Panc1 (cell line): ENCODE data around the gene ALKBH6. TPM values are rescaled to one million over a fixed set of nuclear protein-coding genes. Genes with fewer than 3 reads are reported as not detected.

Experiments used
- ATAC-seq: fragments of 200-7000 bp; cut with Tn5 transposase; 2 replicates; pipeline ENCODE4 v1.9.1; 2020; ENCODE audit warnings: mild to moderate bottlenecking, moderate library complexity
- BruUV-seq: library from RNA; stranded (reverse); fragments of 400-500 nt; replicated peaks from 2 replicates; lab custom pipeline; 2021; lab: Mats Ljungman, UMichigan
- CTCF ChIA-PET: fragments of 300-600 bp; sonication (Branson Sonifier 250); formaldehyde crosslinking; loops from one replicate; lab custom pipeline; 2022; ENCODE audit warnings: antibody characterized with exemption; lab: Charles Lee
- POLR2A ChIA-PET: fragments of 300-600 bp; sonication (Branson Sonifier 250); formaldehyde crosslinking; loops from one replicate; lab custom pipeline; 2022; ENCODE audit warnings: antibody characterized with exemption; lab: Charles Lee
- DNase-seq: peaks from one replicate; pipeline ENCODE4 v3.0.0-alpha.2; 2010; ENCODE audit warnings: low read depth, low spot score
- H3K27ac ChIP-seq: 2 replicates; pipeline ENCODE4 v1.5.1; 2011; ENCODE audit warnings: mild to moderate bottlenecking, low read length, inconsistent platforms
- H3K27me3 ChIP-seq: fragments of 200-500 bp; sonication (Bioruptor generic); 2 replicates; pipeline ENCODE4 v1.6.0; 2014; ENCODE audit warnings: low read length, inconsistent platforms; ENCODE audit not compliant: control insufficient read depth, insufficient read depth
- H3K36me3 ChIP-seq: fragments of 200-500 bp; sonication (Bioruptor generic); 2 replicates; pipeline ENCODE4 v1.5.1; 2014; ENCODE audit warnings: inconsistent platforms, mild to moderate bottlenecking, low read length, moderate library complexity; ENCODE audit not compliant: control insufficient read depth, insufficient read depth
- H3K4me1 ChIP-seq: 2 replicates; pipeline ENCODE4 v1.5.1; 2011; ENCODE audit warnings: inconsistent platforms, mild to moderate bottlenecking, low read length, moderate library complexity; ENCODE audit not compliant: control insufficient read depth, insufficient read depth
- H3K4me3 ChIP-seq, 2 experiments: 2 replicates each; pipeline ENCODE4 v1.5.1; 2011 to 2012; ENCODE audit warnings: low read depth in 2 of 2, low read length in 2 of 2, mild to moderate bottlenecking in 2 of 2, inconsistent platforms in 1 of 2, moderate library complexity in 1 of 2
- H3K9me3 ChIP-seq: fragments of 200-500 bp; sonication (Bioruptor generic); 2 replicates; pipeline ENCODE4 v1.5.1; 2014; ENCODE audit warnings: low read depth, mild to moderate bottlenecking, inconsistent platforms, low read length, moderate library complexity; ENCODE audit not compliant: control insufficient read depth, insufficient read depth
- CTCF ChIP-seq: fragments of 450-650 bp; IDR thresholded peaks from 2 replicates; pipeline ENCODE4 v1.5.1; 2017; ENCODE audit warnings: mild to moderate bottlenecking
- POLR2AphosphoS5 ChIP-seq: IDR thresholded peaks from 2 replicates; pipeline ENCODE4 v1.6.1; 2012; ENCODE audit warnings: mild to moderate bottlenecking, low read depth, low read length, moderate library complexity
- REST ChIP-seq, 2 experiments: IDR thresholded peaks; 2 replicates each; pipeline ENCODE4 v1.6.1; 2011 to 2012; ENCODE audit warnings: low read depth in 2 of 2, control low read depth in 1 of 2, low read length in 1 of 2, mild to moderate bottlenecking in 1 of 2, moderate library complexity in 1 of 2; ENCODE audit not compliant: insufficient read depth in 1 of 2
- SIN3A ChIP-seq: IDR thresholded peaks from 2 replicates; pipeline ENCODE4 v1.6.1; 2012; ENCODE audit warnings: low read depth, mild to moderate bottlenecking, low read length, moderate library complexity, borderline replicate concordance; ENCODE audit not compliant: insufficient read depth
- TCF7L2 ChIP-seq: IDR thresholded peaks from 2 replicates; pipeline ENCODE4 v1.6.1; 2011; ENCODE audit warnings: mild to moderate bottlenecking, low read depth, low read length, inconsistent platforms
- in situ Hi-C: cut with HindIII; loops from 2 replicates; pipeline ENCODE4 v1.10.0; 2016; ENCODE audit warnings: low sequenced_read_pairs, low pct_unique_long_range_greater_than_20kb
- intact Hi-C: fragments of 100-400 bp; cut with micrococcal nuclease; formaldehyde crosslinking; loops from one replicate; pipeline ENCODE4 v1.10.0; 2022; ENCODE audit not compliant: unreplicated experiment
- total RNA-seq: library from RNA; stranded (reverse); gene quantifications from one replicate; pipeline ENCODE4 v1.2.1, GENCODE V29; 2021; ENCODE audit not compliant: unreplicated experiment

The ALKBH6 gene
- total RNA-seq, 1 experiment from 2014 or later: 44.8 TPM

GRCh38 chr19:36009633-36010379, 4.2 kb downstream of the ALKBH6 start:
- TF ChIP-seq TCF7L2 (no peak), REST (IDR thresholded peaks at IDR 0.05; ENCODE audit: insufficient read depth in 1 of 2, low read depth in 2 of 2, low read length in 1 of 2) (no peak), POLR2AphosphoS5 (no peak), SIN3A (no peak), CTCF (no peak)
- no TSS peak for BruUV-seq
- Histone ChIP-seq H3K27ac (peak overlapping the region; percentile 62), H3K36me3 (no peaks in the 10 kb centered on the region), H3K27me3 (no peaks in the 10 kb centered on the region), H3K4me3 (peak overlapping the region; percentile 46 to 64), H3K4me1 (peaks cover 19% of the 10 kb centered on the region), H3K9me3 (no peaks in the 10 kb centered on the region)
- no peak for ATAC-seq
- DNase-seq: no peak
- ChIA-PET POLR2A (no interaction called here), CTCF (no interaction called here)
- intact Hi-C loops: no loop called here
- in situ Hi-C loops: no loop called here

- BruUV-seq: no TSS peak
- no peaks in the 10 kb centered on the region for H3K36me3 ChIP-seq
- TF ChIP-seq TCF7L2 (no peak), REST (IDR thresholded peaks at IDR 0.05; ENCODE audit: insufficient read depth in 1 of 2, low read depth in 2 of 2, low read length in 1 of 2) (0 out of 4 replicates have a peak, but pooled peaks of 1 of the 2 experiments have one; percentile 9)
- peak overlapping the region; percentile 71 for H3K27ac ChIP-seq
- H3K27me3 ChIP-seq: no peaks in the 10 kb centered on the region
- H3K4me3 ChIP-seq: peak overlapping the region; percentile 46 to 64
- intact Hi-C loops: no loop called here
- DNase-seq: no peak
- ChIA-PET CTCF (no interaction called here), POLR2A (no interaction called here)
- peak; percentile 80 for ATAC-seq
- in situ Hi-C loops: no loop called here
- peaks cover 16% of the 10 kb centered on the region; the same call in 1 of the 2 replicates for H3K4me1 ChIP-seq
- no peaks in the 10 kb centered on the region for H3K9me3 ChIP-seq
Measured at GRCh38 chr19:36009220-36009619, 4.8 kb downstream of the ALKBH6 start.
